K562 (cell line): ENCODE data around the gene GAMT. TPM values are rescaled to one million over a fixed set of nuclear protein-coding genes. Genes with fewer than 3 reads are reported as not detected.
A peak's percentile ranks its signal among the peaks of the same experiment; 100 is the strongest.

Source experiments
- ATAC-seq: fragments of 200-7000 bp; cut with Tn5 transposase; 3 replicates; pipeline ENCODE4 v1.9.1; 2020; ENCODE audit warnings: moderate library complexity
- BruUV-seq: library from RNA; stranded (reverse); fragments of 400-500 nt; replicated peaks from 2 replicates; lab custom pipeline; 2021; lab: Mats Ljungman, UMichigan
- CTCF ChIA-PET: fragments of 300-600 bp; formaldehyde crosslinking; extraction: SDS; loops from one replicate; lab custom pipeline; 2021; ENCODE audit warnings: low intra/inter-chr PET ratio; lab: Yijun Ruan, JAX
- POLR2A ChIA-PET: fragments of 300-600, 350-650 bp; sonication (Branson Sonifier 250); formaldehyde crosslinking; extraction: SDS; loops from one replicate; lab custom pipeline; 2021; ENCODE audit warnings: antibody characterized with exemption, inconsistent platforms; lab: Yijun Ruan, JAX
- DNase-seq, 4 experiments: peaks; one replicate each; pipeline versions ENCODE4 v3.0.0 to v3.0.0-alpha.2; 2011 to 2018; ENCODE audit warnings: low spot score in 3 of 4, mixed read lengths in 3 of 4; ENCODE audit errors: extremely low read depth in 1 of 4
- FAIRE-seq: peaks from 2 replicates; lab custom pipeline; 2011; peaks lifted over from hg19 to GRCh38; lab: Jason Lieb, UNC
- H2AFZ ChIP-seq: 2 replicates; pipeline ENCODE4 v1.6.0; 2011; ENCODE audit warnings: low read depth, low read length, control low read depth, inconsistent platforms
- H3K27ac ChIP-seq: fragments of 200-600 bp; 3 replicates; pipeline ENCODE4 v1.8.0; 2011; ENCODE audit warnings: low read depth, mild to moderate bottlenecking, control low read depth, inconsistent platforms, low read length, moderate library complexity, mixed read lengths; ENCODE audit errors: extremely low read depth
- H3K27me3 ChIP-seq, 2 experiments: fragments of 300-600 bp in 1 of 2; 2 replicates in 1 of 2; 3 replicates in 1 of 2; pipeline versions ENCODE4 v1.6.0 to v1.8.0; 2011; ENCODE audit warnings: inconsistent platforms in 2 of 2, low read length in 2 of 2, mild to moderate bottlenecking in 1 of 2, mixed read lengths in 1 of 2, moderate library complexity in 1 of 2; ENCODE audit not compliant: control insufficient read depth in 2 of 2, insufficient read depth in 2 of 2
- H3K36me3 ChIP-seq: fragments of 300-600 bp; 3 replicates; pipeline ENCODE4 v1.8.0; 2011; ENCODE audit warnings: mild to moderate bottlenecking, low read length, inconsistent platforms; ENCODE audit not compliant: control insufficient read depth, insufficient read depth
- H3K4me1 ChIP-seq, 2 experiments: fragments of 200-600 bp in 1 of 2; replicated peaks in 1 of 2; 2 replicates in 1 of 2; 3 replicates in 1 of 2; pipeline versions ENCODE4 v1.5.1 to v1.8.0; 2011; ENCODE audit warnings: inconsistent platforms in 2 of 2, low read length in 2 of 2, mild to moderate bottlenecking in 1 of 2, mixed read lengths in 1 of 2, moderate library complexity in 1 of 2; ENCODE audit not compliant: control insufficient read depth in 2 of 2, insufficient read depth in 2 of 2
- H3K4me2 ChIP-seq: 2 replicates; pipeline ENCODE4 v1.6.1; 2011; ENCODE audit warnings: low read length, control low read depth, inconsistent platforms, mixed read lengths; ENCODE audit not compliant: insufficient read depth
- H3K4me3 ChIP-seq: fragments of 200-600 bp; sonication (generic), shearing (Covaris generic); 2 replicates; pipeline ENCODE4 v1.5.1; 2016; ENCODE audit warnings: control low read depth, inconsistent platforms
- H3K79me2 ChIP-seq: fragments of 200-600 bp; 3 replicates; pipeline ENCODE4 v1.8.0; 2011; ENCODE audit warnings: low read length, inconsistent platforms; ENCODE audit not compliant: control insufficient read depth, insufficient read depth
- H3K9ac ChIP-seq, 2 experiments: 2 replicates each; pipeline versions ENCODE4 v1.6.0 to v1.6.1; 2011; ENCODE audit warnings: low read depth in 2 of 2, low read length in 2 of 2, control low read depth in 1 of 2, inconsistent platforms in 1 of 2, mild to moderate bottlenecking in 1 of 2, mixed read lengths in 1 of 2; ENCODE audit not compliant: insufficient read depth in 1 of 2
- H3K9me1 ChIP-seq: one replicate; pipeline ENCODE4 v1.6.0; 2011; ENCODE audit warnings: inconsistent platforms, mild to moderate bottlenecking, low read length, moderate library complexity; ENCODE audit not compliant: control insufficient read depth, insufficient read depth
- H3K9me3 ChIP-seq: replicated peaks from 2 replicates; pipeline ENCODE4 v1.5.1; 2011; ENCODE audit warnings: low read depth, low read length, inconsistent platforms; ENCODE audit not compliant: control insufficient read depth, insufficient read depth
- H4K20me1 ChIP-seq: replicated peaks from 2 replicates; pipeline ENCODE4 v1.6.1; 2011; ENCODE audit warnings: low read length, inconsistent platforms, mixed read lengths; ENCODE audit not compliant: control insufficient read depth, insufficient read depth
- CCNT2 ChIP-seq: IDR thresholded peaks from 2 replicates; pipeline ENCODE4 v1.6.1; 2011; ENCODE audit warnings: borderline replicate concordance, low read depth, mild to moderate bottlenecking, moderate library complexity, mixed read lengths, low read length; ENCODE audit not compliant: insufficient read length; ENCODE audit errors: extremely low read depth
- FOXM1 ChIP-seq, 2 experiments: fragments of 450-650 bp in 1 of 2; sonication (generic) in 1 of 2; formaldehyde crosslinking in 1 of 2; IDR thresholded peaks; 2 replicates each; pipeline versions ENCODE4 v1.6.1 to v1.9.0; 2017 to 2022; ENCODE audit warnings: low read depth in 2 of 2, mild to moderate bottlenecking in 2 of 2, missing genetic modification reagents in 1 of 2, moderate library complexity in 1 of 2
- HMGN3 ChIP-seq: IDR thresholded peaks from 2 replicates; pipeline ENCODE4 v1.6.1; 2011; ENCODE audit warnings: borderline replicate concordance, low read depth, mild to moderate bottlenecking, mixed read lengths, low read length; ENCODE audit not compliant: insufficient read length; ENCODE audit errors: extremely low read depth
- HNRNPUL1 ChIP-seq: fragments of 200-400 bp; formaldehyde crosslinking; IDR thresholded peaks from 2 replicates; pipeline ENCODE4 v1.6.1; 2017; ENCODE audit warnings: low read length
- LCOR ChIP-seq: sonication (generic); formaldehyde crosslinking; IDR thresholded peaks from 2 replicates; pipeline ENCODE4 v1.8.0; 2022; ENCODE audit warnings: mild to moderate bottlenecking, missing genetic modification reagents
- MCM2 ChIP-seq: fragments of 450-650 bp; IDR thresholded peaks from 2 replicates; pipeline ENCODE4 v1.6.1; 2017; ENCODE audit warnings: low read depth, mild to moderate bottlenecking
- MYNN ChIP-seq, 2 experiments: sonication (generic); formaldehyde crosslinking in 1 of 2; IDR thresholded peaks; 2 replicates each; pipeline versions ENCODE4 v1.5.0 to v1.6.1; 2016 to 2020; ENCODE audit warnings: antibody characterized with exemption in 1 of 2, missing genetic modification reagents in 1 of 2
- POLR2A ChIP-seq: fragments of 450-650 bp; conservative IDR thresholded peaks from 2 replicates; pipeline ENCODE4 v1.6.1; 2016
- POLR2G ChIP-seq: fragments of 200-400 bp; formaldehyde crosslinking; IDR thresholded peaks from 2 replicates; pipeline ENCODE4 v1.6.1; 2017; ENCODE audit warnings: low read depth, mild to moderate bottlenecking, antibody characterized with exemption, low read length, moderate library complexity
- SNRNP70 ChIP-seq: fragments of 200-400 bp; formaldehyde crosslinking; optimal IDR thresholded peaks from 2 replicates; pipeline ENCODE3; 2017; ENCODE audit warnings: low read depth, low read length
- ZC3H11A ChIP-seq: IDR thresholded peaks from 2 replicates; pipeline ENCODE4 v1.6.1; 2012; ENCODE audit warnings: low read depth, low read length, improper control_type of control experiment
- ZNF263 ChIP-seq: sonication (generic); formaldehyde crosslinking; IDR thresholded peaks from 2 replicates; pipeline ENCODE4 v1.8.0; 2022; ENCODE audit warnings: mild to moderate bottlenecking, missing genetic modification reagents, borderline replicate concordance
- ZNF408 ChIP-seq: fragments of 250-450 bp; sonication (Bioruptor Pico); IDR thresholded peaks from 2 replicates; pipeline ENCODE4 v1.4.0; 2020; ENCODE audit warnings: low read depth, mild to moderate bottlenecking, moderate library complexity
- WGBS: fragments of 100-300 bp; shearing (Covaris generic); methylation state at CpG from one replicate; pipeline ENCODE4 v1.1.6; 2016; ENCODE audit warnings: low coverage, mixed read lengths; ENCODE audit not compliant: insufficient coverage; ENCODE audit errors: missing lambda C conversion rate; 5-methylcytosine and 5-hydroxymethylcytosine counted together
- in situ Hi-C: fragments of 300-500 bp; cut with MboI; formaldehyde crosslinking; loops from 4 replicates; pipeline ENCODE4 v1.15.0; 2018; ENCODE audit warnings: inconsistent platforms, mixed read lengths
- intact Hi-C: fragments of 100-400 bp; cut with micrococcal nuclease; formaldehyde crosslinking; loops from 2 replicates; pipeline ENCODE4 v1.14.2; 2022
- polyA plus RNA-seq, 8 experiments: library from polyadenylated mRNA; depleted of rRNA in 4 of 8; stranded (reverse) in 5 of 8; unstranded in 3 of 8; fragments of >200 nt; fragmentation: Nextera tagmentation in 2 of 8; fragmentation: Illumina TruSeq in 1 of 8; extraction: Ambion mirVana in 2 of 8; extraction: Trizol in 1 of 8; gene quantifications; 2 replicates each; pipeline versions ENCODE4 v1.2.1 to v1.2.3, GENCODE V29; 2011 to 2014; ENCODE audit warnings: inconsistent platforms in 1 of 8, missing spikeins in 1 of 8
- total RNA-seq, 7 experiments: library from RNA; depleted of rRNA in 6 of 7; stranded (reverse); fragments of >200 nt in 6 of 7; fragmentation: Illumina TruSeq in 2 of 7; extraction: Trizol in 2 of 7; gene quantifications; 2 replicates each; pipeline versions ENCODE4 v1.2.1 to v1.2.3, GENCODE V29; 2011 to 2021; ENCODE audit warnings: low replicate concordance in 1 of 7
- TF ChIP-seq, protein P1 (sequence below): fragments of 200-800 bp; sonication (Bioruptor generic); IDR thresholded peaks from 2 replicates; pipeline ENCODE4 v1.6.1; 2017; ENCODE audit warnings: missing genetic modification characterization, missing compliant biosample characterization
- TF ChIP-seq, protein P2 (sequence below), 3 experiments: fragments of 200-800 bp in 1 of 3; sonication (Bioruptor generic) in 1 of 3; sonication (generic) in 1 of 3; formaldehyde crosslinking in 1 of 3; IDR thresholded peaks; 2 replicates each; pipeline versions ENCODE4 v1.6.1 to v1.8.0; 2016 to 2022; ENCODE audit warnings: mild to moderate bottlenecking in 2 of 3, missing compliant biosample characterization in 2 of 3, missing genetic modification characterization in 2 of 3, missing genetic modification reagents in 1 of 3
- TF ChIP-seq, protein P3 (sequence below): fragments of 450-650 bp; IDR thresholded peaks from 2 replicates; pipeline ENCODE4 v1.6.1; 2016

The GAMT gene
- total and polyA plus RNA-seq, 9 of the 15 experiments (the other 6 are each of a cell fraction or from before 2014, with no cell fraction given), result 1.3 to 35.3 (median 27.2) TPM

DNA sequence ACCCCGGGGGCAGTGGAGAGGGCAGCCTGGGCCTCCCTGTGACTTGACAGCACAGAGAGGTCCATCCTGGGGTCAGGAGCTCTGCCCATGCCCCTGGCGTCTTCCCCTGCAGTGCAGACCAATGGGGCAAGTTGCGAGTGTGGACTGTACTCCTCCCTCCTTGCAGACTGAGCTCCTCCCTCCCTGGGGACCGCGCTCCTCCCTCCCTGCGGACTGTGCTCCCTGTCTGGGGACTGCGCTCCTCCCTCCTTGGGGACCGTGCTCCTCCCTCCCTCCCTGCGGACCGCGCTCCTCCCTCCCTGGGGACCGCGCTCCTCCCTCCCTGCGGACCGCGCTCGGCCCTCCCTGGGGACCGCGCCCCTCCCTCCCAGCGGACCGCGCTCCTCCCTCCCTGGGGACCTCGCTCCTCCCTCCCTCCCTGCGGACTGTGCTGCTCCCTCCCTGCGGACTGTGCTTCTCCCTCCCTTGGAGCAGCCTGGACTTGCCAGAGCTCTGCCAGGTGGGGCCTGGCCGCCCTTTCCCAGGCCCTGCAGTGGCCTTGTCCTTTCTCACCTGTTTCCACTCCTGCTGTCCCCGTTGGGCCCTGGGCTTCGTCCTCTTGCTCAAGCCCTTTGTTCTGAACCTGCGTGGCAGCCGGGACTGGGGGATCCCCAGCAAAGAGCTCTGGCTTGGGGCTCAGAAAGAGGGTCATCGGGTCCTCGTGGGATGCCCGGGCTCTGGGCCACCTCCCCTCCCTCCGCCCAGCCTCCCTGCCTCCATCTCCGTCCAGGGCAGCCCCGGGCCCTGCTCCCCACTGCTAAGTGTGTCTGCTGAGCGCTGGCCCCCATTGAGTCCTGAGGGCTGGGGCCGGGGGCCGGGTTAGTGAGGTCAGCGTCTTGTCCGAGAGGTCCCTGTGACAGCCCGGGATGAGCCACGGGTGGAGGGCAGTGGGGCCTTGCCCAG, 6.8 kb downstream of the GAMT start:
- H3K9ac ChIP-seq, result peak overlapping the region in 1 of 2 experiments; percentile 24; a peak in 2 of 4 replicates
- TF ChIP-seq SNRNP70, result peak; percentile 58
- TF ChIP-seq, protein P1, sequence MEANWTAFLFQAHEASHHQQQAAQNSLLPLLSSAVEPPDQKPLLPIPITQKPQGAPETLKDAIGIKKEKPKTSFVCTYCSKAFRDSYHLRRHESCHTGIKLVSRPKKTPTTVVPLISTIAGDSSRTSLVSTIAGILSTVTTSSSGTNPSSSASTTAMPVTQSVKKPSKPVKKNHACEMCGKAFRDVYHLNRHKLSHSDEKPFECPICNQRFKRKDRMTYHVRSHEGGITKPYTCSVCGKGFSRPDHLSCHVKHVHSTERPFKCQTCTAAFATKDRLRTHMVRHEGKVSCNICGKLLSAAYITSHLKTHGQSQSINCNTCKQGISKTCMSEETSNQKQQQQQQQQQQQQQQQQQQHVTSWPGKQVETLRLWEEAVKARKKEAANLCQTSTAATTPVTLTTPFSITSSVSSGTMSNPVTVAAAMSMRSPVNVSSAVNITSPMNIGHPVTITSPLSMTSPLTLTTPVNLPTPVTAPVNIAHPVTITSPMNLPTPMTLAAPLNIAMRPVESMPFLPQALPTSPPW (CRISPR knock-in tag), result peak; percentile 24; the same call in 1 of the 2 replicates
- TF ChIP-seq ZNF408 (CRISPR knock-in tag), result no peak
- peak; percentile 84 for TF ChIP-seq MCM2
- TF ChIP-seq HNRNPUL1, result peak; percentile 72; the same call in 1 of the 2 replicates
- TF ChIP-seq POLR2A, result peak; percentile 34; the same call in 1 of the 2 replicates
- peak; percentile 6 for TF ChIP-seq HMGN3
- no peak for TF ChIP-seq ZC3H11A
- TF ChIP-seq MYNN (IDR thresholded peaks at IDR 0.05), result 0 out of 2 replicates have a peak, but pooled peaks have one; percentile 6
- TF ChIP-seq MYNN (CRISPR knock-in tag; IDR thresholded peaks at IDR 0.05), result no peak
- TF ChIP-seq, protein P2, sequence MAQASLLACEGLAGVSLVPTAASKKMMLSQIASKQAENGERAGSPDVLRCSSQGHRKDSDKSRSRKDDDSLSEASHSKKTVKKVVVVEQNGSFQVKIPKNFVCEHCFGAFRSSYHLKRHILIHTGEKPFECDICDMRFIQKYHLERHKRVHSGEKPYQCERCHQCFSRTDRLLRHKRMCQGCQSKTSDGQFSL (CRISPR knock-in tag; IDR thresholded peaks at IDR 0.05), result peak; percentile 35; the same call in 1 of the 2 replicates
- TF ChIP-seq, protein P2 (tag; IDR thresholded peaks at IDR 0.05), result no peak
- peak; percentile 100 for TF ChIP-seq ZNF263 (CRISPR knock-in tag)
- TF ChIP-seq CCNT2, result no peak
- TF ChIP-seq, protein P3, sequence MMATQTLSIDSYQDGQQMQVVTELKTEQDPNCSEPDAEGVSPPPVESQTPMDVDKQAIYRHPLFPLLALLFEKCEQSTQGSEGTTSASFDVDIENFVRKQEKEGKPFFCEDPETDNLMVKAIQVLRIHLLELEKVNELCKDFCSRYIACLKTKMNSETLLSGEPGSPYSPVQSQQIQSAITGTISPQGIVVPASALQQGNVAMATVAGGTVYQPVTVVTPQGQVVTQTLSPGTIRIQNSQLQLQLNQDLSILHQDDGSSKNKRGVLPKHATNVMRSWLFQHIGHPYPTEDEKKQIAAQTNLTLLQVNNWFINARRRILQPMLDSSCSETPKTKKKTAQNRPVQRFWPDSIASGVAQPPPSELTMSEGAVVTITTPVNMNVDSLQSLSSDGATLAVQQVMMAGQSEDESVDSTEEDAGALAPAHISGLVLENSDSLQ, result peak; percentile 60
- no peak for TF ChIP-seq LCOR
- TF ChIP-seq POLR2G, result peak; percentile 64
- no peak for TF ChIP-seq FOXM1 (IDR thresholded peaks at IDR 0.05; ENCODE audit: low read depth)
- 0 out of 2 replicates have a peak, but pooled peaks have one; percentile 43 for TF ChIP-seq FOXM1 (CRISPR knock-in tag; IDR thresholded peaks at IDR 0.05; ENCODE audit: low read depth)

More for the DNA sequence above, 6.8 kb downstream of the GAMT start:
- Histone ChIP-seq H4K20me1 (peaks cover 7% of the 10 kb centered on the region; the same call in 1 of the 2 replicates), H3K79me2 (no peaks in the 10 kb centered on the region), H3K27ac (no peak overlapping the region), H3K4me2 (no peak overlapping the region), H2AFZ (no peak overlapping the region), H3K4me3 (no peak overlapping the region), H3K36me3 (peaks cover 61% of the 10 kb centered on the region; the same call in 2 of the 3 replicates), H3K27me3 (no peaks in the 10 kb centered on the region), H3K9me3 (no peaks in the 10 kb centered on the region), H3K9me1 (no peaks in the 10 kb centered on the region), H3K4me1 (peaks cover 0 to 72% of the 10 kb centered on the region in 2 experiments; a peak in 3 of 5 replicates)
- in situ Hi-C loops (no loop called here), intact Hi-C loops (no loop called here)
- DNase-seq (peak; percentile 37 to 68 (median 58)), ATAC-seq (peak; percentile 74), FAIRE-seq (no peak)
- no TSS peak for BruUV-seq
- 68% methylated on average over 9 of the region's 43 CpGs for WGBS
- ChIA-PET CTCF (no interaction called here), POLR2A (interaction anchor here (0.6 to 1.3 kb wide), 5 partner anchors 9 to 126 kb away, joined by 3 to 7 read pairs (median 3); no protein-coding TSS in a partner anchor)
